GM18951 (cell line): ENCODE data around the gene PAPPA2.

Experiments used
- POLR2A ChIP-seq: IDR thresholded peaks from 4 replicates; pipeline ENCODE4 v1.6.1; 2011; ENCODE audit warnings: mild to moderate bottlenecking; ENCODE audit not compliant: insufficient read length, insufficient read depth; ENCODE audit errors: extremely low read depth
- in situ Hi-C: fragments of 300-500 bp; cut with MboI; formaldehyde crosslinking; loops from one replicate; pipeline ENCODE4 v1.12.0; 2022; ENCODE audit warnings: low sequenced_read_pairs, mixed read lengths, inconsistent platforms; ENCODE audit not compliant: unreplicated experiment

PAPPA2 gene

DNA sequence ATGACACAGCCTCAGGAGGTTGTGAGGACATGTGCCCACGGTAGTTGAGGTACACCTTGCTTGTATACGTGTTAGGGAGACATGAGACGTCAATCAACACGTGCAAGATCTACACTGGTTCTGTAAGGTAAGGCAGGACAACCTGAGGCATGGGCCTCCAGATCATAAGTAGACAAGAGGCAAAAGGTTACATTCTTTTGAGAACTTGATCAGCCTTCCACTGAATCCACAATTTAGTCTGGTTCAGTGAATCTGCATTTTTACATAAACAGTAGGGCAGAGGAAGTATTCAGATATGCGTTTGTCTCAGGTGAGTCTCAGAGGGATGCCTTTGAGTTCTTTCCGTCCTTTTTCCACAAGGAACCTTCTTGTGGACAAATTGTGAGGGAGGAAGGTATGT, 352.6 kb downstream of the PAPPA2 start:
- in situ Hi-C loops = no loop called here
- TF ChIP-seq POLR2A = no peak

DNA sequence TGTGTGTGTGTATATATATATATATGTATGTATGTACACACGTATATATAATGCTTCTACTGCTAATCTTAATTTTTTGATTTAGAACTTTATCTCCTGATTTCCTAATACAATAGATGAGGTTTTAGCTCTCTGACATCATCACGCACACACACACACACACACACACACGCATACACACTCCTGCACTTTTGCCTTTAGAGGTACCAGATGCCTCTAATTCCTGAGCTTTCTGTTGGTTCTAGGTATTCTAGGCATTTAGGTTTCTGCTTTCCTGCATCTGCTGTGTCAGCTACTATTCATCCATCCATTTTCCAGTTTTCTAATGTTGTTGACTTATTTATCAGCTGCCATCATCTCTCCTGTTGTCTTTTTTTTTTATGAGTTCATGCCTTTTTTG, 353.3 kb downstream of the PAPPA2 start:
- in situ Hi-C loops = no loop called here
- TF ChIP-seq POLR2A = no peak

DNA sequence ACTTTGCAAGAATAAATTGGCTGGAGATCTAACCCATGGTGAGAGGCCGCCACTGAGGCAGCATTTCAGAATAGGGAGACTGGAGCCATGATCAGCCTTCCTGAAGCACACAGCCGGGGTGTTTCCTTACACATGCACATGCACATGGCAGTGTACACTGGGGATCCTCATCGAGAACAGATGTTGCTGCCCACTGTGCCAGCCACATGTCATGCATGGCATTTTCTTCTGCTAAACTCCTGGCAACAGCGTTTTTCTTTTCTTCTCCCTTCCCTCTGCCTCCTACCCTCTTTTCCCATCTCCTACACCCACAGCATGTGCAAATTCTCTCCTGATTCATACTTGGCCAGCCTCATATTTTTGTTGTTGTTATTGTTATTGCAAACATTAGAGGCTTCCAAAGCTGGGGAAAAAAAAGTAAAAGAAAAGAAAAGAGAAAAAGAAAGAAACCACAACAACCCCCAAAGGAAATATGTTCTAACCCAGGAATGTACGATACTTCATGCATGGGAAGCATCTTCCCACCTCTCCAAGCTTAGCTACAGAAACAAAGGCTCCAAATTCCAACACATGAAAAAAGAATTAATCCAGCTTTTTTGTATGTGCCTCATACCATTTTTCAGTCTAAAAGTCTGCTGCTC, 357.5 kb downstream of the PAPPA2 start:
- in situ Hi-C loops = no loop called here
- no peak for TF ChIP-seq POLR2A

DNA sequence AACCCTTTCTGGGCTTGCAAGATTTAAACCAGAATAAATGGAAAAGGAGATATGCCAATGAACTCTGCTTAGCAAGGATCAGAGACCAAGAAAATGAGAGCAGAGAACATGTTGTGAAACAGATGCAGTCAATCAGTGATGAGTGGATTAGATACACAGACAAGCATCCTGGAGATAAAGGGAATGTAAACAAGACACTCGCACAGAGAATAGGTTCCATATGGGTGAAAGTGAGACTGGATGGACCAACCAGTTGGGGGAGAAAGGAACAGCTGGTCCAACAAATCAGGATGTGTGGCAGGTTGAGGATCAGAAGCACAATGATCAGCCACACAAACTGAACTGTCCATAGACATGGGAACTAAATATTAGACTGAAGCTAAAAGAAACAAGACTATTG, 363.3 kb downstream of the PAPPA2 start:
- in situ Hi-C loops = no loop called here
- TF ChIP-seq POLR2A = no peak

GRCh38 chr1:176829261-176829660, 366.3 kb downstream of the PAPPA2 start:
- no peak for TF ChIP-seq POLR2A
- in situ Hi-C loops = no loop called here

DNA sequence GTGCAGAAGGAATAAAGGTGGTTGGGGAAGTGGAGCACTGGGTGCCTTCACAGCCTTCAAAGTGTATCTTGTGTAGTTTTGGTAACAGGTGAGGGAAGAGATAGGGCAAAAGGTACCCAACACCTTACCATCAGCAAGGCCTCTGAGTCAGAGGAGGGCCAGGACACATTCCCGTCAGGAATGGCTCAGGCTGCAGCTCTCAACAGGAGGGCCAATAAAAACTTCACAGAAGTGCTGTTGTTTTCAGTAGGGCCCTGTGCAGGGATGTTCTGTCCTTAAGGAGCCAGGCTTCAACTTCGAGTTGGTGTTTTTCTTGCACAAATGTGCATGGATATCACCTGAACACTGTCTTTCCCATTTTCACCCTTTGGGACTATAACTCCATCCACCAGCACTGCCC, 368.2 kb downstream of the PAPPA2 start:
- in situ Hi-C loops = no loop called here
- TF ChIP-seq POLR2A = no peak

DNA sequence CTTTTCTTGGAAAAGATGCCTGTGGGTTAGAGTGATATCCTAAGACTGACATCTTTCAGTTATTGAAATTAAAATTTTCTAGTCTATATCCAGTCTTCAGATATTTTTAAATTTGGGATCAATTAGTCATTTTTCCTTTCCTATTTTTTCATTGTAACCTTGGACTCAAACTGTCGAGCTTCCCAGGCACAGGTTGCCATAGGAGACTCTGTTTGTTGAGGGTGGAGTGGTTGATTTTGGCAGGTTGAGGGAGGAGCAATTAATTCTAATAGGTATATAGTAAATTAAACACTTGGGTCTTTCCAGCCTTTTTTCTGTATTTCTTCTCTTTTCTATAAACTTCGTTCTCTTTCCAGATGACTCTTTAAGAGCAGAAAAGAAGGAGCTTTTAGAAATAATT, 374.7 kb downstream of the PAPPA2 start:
- in situ Hi-C loops = no loop called here
- no peak for TF ChIP-seq POLR2A

GRCh38 chr1:176838276-176838995, 375.5 kb downstream of the PAPPA2 start:
- in situ Hi-C loops = no loop called here

DNA sequence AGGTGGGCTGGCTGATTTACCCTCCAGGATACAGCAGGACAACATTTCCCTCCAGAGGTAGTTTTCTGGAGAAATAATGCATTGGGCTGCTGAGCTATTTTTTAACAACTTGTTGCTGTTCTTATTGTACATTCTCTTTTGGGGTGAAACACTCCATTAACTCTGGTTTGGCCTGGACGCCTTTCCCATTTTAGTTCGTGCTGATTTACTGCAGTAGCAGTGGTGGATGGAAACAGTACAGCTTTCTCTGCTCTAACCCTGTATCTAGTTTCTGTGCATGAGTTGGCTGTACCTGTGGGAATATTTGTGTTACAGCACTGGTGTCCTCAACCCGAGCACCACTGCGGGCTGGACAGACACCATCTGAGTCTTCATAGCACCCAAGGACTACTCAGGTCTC, 376.2 kb downstream of the PAPPA2 start:
- in situ Hi-C loops = no loop called here
- TF ChIP-seq POLR2A = no peak

More at GRCh38 chr1:176838276-176838995, 375.5 kb downstream of the PAPPA2 start:
- no peak for TF ChIP-seq POLR2A

DNA sequence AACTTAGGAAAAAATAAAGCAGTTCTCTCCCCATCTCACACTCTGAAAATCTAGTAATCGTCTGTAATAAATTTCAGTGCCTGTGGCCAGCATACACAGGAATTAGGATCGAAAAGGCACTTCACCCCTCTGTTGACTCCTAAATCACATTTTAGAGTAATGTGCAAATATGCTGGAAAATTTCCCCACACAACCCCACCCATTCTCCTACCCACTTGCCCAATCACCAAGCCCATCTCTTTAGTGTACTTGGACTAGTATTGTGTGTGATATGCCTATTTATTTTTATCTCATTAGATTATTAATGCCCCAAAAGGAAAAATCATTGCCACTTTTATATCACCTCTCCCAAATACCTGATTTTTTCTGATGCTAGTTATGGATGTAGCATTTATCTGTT, 378.3 kb downstream of the PAPPA2 start:
- in situ Hi-C loops = no loop called here
- no peak for TF ChIP-seq POLR2A

DNA sequence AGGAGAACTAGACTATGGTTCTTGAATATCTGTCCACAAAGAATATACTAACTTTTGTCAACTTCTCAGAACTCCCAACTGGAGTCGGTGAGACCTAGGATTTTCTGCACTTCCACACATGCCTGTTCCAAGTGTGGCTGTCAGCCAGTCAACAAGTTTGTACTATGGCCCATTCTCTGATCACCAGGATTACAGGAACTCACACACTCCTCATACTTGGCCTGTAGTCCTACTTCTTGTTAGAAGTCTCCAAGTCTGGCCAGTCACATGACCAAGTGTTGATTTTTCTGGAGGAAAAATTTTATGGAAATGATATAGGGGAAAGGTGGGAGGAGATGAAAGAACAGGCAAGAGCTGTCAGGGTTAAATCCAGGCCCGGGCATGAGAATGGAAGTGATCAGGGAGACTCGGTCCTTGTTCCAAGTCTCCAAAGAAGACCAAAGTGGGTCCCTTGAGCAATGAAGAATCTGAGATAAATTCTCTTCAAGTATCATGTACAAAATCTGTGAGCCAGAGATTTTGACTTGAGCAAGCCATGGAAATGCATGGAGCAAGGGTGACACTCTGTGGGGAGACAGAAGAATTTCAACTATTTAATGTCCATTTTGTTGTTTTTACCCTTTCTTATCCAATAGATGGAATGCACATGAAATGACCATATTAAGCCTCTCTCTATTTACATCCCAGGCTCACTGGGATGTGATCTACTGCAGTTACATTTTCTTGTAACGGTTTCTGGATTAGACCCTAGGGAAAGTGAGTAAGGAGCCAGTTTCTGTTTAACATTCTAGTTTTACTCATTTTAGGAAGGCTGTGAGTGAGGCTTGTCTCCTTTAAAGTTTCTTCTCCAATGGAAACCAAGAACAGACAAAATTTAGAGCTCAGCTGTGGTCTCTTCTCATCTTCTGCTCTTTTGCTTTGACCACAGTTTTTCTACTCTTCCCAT, 380.6 kb downstream of the PAPPA2 start:
- in situ Hi-C loops = no loop called here
- no peak for TF ChIP-seq POLR2A

GRCh38 chr1:176847052-176847451, 384.1 kb downstream of the PAPPA2 start:
- TF ChIP-seq POLR2A = no peak
- in situ Hi-C loops = no loop called here

DNA sequence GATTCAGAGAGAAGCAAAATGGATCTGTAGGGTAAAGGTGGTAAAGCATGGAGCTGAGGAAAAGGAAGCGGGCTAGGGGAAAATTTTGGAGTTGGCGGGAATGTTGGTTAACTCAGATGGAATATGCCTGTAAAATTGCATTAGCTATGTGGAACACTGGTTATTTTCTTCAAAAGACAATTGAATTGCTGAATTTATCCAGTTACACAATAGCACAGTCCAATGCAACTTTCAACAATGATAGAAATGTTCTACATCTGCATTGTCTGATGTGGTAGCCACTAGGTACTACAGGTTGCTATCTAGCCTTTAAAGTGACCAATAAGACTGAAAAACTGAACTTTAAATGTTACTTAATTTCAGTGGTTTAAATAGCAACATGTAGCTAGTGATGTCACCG, 386.3 kb downstream of the PAPPA2 start:
- TF ChIP-seq POLR2A = no peak
- in situ Hi-C loops = no loop called here

DNA sequence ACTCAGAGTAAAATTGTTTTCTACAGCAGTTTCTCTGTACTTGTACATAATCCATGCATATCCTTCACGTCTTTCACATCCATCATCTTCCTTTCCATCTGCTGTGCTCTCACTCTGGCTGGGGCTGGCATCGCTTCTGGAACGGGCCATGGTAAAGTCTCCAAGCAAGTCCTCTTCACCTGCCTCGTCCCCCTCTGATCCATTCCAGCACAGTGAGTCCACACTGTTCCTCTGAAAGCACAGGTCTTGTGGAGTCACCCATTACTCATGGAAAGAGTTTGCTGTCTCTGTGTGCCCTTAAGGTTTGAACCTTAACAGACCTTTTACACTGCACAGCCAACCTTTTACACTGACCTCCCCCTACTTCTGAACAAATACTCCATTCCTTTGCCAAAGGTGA, 387.9 kb downstream of the PAPPA2 start:
- in situ Hi-C loops = no loop called here
- TF ChIP-seq POLR2A = no peak

DNA sequence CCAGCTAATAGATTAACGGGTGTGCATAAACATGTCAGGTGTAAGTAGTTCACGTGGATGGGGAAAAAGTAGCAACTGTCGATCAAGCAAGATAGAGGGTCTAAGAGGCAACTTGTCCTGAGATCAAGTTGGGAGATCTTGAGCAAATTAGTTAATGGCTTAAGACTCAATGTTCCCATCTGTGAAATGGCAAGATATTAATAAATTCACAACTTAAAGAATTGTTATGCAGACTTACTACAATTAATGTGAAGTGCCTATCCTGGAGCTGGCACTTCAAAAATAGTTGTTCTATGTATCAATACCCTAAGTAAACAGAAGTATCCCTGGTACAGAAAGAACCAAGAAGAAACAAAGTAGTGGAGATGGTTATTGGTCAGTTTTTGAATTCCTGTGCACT, 389.1 kb downstream of the PAPPA2 start:
- TF ChIP-seq POLR2A = no peak
- in situ Hi-C loops = no loop called here
